IMR-90 (cell line): ENCODE results near the gene CXCL13.

Experiments
- CTCF ChIP-seq: conservative IDR thresholded peaks from 2 replicates; pipeline ENCODE4 v1.5.1; 2012; ENCODE audit warnings: mild to moderate bottlenecking, low read depth, low read length, improper control_type of control experiment
- POLR2A ChIP-seq: IDR thresholded peaks from 2 replicates; pipeline ENCODE4 v1.6.1; 2012; ENCODE audit warnings: mild to moderate bottlenecking, low read depth, low read length

GRCh38 chr4:77636902-77637301, 31.3 kb downstream of the CXCL13 start:
- TF ChIP-seq CTCF (no peak), POLR2A (no peak)
